ENCODE results near the gene TRAF2.

DNA sequence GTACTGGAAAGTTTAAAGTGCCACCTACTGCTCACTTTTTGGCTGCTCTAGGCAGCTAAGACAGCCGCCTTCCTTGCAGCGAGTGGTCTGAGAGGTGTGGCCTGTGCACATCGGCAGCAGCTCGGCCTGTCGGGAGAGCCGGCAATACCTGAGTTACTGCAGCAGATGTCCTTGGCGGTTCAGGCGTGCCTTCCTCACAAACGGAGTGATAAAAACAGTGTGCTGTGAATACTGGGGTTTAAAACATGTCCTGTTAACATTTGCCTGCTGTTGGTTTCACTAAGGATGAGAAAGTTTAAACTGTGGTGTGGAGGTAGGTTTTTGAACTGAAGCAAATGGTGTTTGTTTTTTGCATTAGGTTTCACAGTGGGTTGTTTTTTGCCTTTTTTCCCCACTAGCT lies 12.9 kb downstream of the TRAF2 start:
- TF ChIP-seq POLR2A (IDR thresholded peaks at IDR 0.05; ENCODE audit: extremely low read depth, insufficient read length) (no peak), CTCF (IDR thresholded peaks at IDR 0.05; ENCODE audit: low read depth, low read length) (no peak)
